HL-60/S4 treated with phorbol 12-myristate 13-acetate at 8.2 ng/mL for 4 days and 3 days (cell line): ENCODE measurements around the gene FUT1.
"Not testable (repeated sequence)": the region's sequence is repeated elsewhere in the genome, so short reads cannot be mapped to it uniquely, and the experiment has no call there.

ENCODE experiments used
- in situ Hi-C: fragments of 300-500 bp; cut with MboI; formaldehyde crosslinking; loops from 2 replicates; pipeline ENCODE4 v1.15.0; 2022; ENCODE audit warnings: low sequenced_read_pairs

The FUT1 gene

DNA sequence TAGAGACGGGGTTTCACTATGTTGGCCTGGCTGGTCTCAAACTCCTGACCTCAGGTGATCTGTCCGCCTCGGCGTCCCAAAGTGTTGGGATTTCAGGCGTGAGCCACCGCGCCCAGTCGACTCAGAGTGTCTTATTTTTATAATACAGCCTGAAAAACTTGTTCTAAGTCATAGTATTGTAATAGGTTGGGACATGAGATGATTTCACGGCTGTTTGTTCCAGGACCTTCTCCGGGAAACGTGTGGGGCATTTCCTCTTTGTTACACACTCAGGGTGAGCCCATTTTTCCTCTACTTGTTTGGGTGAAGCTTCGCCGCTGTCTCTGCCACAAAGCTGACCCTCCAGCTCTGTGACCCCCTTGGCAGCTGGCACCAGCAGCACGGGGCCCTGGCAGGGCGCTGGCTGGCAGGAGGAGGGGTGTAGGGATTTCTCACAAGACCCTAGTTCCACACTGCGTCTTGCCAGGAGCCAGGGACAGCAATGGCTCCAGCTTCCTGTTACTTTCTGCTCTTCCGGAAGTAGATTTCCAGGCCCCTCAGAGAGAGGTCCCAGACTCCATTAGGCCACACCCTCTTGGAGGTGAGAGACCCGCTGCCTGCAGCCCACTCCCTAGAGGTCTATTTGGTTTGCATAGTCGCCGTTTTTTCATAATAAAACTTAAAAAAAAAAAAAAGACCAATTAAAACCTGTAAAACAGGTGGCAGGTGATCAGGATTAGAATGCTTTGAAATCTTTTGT, 18.5 kb upstream of the FUT1 start:
- in situ Hi-C loops, result no loop called here

DNA sequence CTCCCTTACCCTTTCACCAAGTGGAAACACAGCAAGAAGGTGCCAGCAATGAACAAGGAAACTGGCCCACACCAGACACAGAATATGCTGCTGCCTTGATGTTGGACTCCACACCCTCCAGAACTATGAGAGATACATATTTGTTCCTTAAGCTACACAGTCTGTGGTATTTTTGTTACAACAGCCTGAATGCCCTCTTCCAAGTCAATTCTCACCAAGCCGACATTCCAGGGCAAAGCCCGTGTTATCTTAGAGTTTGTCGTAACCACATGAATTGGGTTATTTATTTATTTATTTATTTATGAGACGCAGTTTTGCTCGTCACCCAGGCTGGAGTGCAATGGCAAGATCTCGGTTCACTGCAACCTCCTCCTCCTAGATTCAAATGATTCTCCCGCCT, 17.8 kb upstream of the FUT1 start:
- in situ Hi-C loops, result no loop called here

DNA sequence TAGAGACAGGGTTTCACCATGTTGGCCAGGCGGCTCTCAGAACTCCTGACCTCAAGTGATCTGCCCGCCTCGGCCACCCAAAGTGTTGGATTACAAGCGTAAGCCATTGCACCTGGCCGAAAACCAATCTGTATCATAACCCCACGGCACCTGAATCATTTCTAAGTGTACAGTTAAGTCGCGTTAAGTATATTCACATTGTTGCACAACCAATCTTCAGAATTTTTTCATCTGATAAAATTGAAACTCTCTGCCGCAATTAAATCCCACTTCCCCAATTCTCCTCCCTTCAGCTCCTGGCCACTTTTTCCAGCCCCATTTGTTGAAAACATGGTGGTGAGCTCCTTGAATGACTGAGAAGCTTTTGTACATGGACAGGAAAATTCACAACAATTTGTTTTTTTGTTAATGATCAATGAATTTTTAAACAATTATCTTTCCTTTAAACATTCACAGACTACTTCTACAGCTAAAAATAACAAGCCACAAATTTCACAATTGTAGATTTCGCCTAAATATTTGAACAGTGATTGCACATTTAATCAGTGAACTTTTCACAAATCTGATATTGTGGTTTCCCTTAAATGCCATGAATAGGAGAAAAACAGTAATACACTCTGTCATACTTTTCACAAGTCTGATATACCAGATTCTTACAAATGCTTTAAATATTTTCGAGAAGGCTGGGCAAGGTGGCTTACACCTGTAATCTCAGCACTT, 16.7 kb upstream of the FUT1 start:
- in situ Hi-C loops, result no loop called here

DNA sequence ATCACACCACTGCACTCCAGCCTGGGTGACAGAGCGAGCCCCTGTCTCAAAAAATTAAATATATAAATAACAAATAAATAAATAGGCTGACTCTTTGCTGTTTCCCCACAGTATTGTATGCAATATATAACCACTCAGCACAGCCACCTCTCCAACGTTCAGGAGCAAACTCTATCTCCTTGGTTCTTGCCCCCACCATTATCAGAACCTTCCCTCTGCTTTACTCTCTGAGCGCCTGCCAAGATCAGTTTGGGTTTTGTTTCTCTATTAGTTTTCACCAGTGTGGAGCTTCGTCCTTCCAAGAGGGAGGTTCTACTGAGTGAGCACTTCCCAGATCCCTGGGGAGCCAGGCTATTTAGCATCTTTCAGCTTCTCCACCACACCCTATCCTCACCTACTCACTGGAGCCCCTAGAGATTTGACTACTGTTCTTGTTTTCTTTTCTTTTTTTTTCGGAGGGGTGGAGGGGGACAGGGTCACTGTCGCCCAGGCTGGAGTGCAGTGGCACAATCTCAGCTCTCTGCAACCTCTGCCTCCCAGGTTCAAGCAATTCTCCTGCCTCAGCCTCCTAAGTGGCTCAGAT, 15.8 kb upstream of the FUT1 start:
- in situ Hi-C loops, result not testable (repeated sequence)

DNA sequence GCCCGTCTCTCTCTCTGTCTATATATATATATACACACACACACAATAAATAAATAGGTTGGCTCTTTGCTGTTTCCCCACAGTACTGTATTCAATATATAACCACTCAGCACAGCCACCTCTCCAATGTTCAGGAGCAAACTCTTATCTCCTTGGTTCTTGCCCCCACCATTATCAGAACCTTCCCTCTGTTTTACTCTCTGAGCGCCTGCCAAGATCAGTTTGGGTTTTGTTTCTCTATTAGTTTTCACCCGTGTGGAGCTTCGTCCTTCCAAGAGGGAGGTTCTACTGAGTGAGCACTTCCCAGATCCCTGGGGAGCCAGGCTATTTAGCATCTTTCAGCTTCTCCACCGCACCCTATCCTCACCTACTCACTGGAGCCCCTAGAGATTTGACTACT, 13.4 kb upstream of the FUT1 start:
- in situ Hi-C loops, result not testable (repeated sequence)

DNA sequence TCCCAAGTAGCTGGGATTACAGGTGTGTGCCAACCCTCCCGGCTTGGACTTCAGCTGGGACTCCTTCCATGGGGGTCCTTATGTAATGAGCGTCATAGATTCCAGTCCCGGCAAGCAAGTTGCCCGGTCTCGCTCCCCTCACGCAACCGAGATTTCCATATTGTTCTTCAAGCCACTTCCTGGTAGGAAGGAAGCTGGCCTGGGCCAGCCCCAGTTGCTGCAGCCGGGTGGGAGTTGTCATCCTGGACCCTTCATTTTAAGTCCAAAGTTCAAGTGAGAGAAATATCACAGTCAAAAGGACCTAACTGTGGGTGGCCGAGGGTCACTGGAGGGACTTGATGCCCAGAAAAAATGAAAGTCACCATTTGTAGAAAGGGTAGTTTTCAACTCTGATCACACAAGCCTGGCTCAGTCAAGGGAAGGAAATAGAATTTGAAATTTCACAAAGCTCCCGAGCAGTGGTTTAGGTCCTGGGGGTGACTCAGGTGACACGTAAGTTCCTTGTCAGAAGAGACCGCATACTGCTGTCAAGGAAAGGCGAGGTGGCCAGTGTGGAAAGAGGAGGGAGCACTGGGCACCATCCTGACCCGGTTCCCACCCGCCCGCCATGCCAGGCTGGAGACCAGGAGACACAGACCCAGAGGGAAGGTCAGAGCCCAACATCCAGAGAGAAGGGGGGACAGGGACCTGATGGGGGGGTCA, 8.2 kb upstream of the FUT1 start:
- in situ Hi-C loops, result no loop called here

DNA sequence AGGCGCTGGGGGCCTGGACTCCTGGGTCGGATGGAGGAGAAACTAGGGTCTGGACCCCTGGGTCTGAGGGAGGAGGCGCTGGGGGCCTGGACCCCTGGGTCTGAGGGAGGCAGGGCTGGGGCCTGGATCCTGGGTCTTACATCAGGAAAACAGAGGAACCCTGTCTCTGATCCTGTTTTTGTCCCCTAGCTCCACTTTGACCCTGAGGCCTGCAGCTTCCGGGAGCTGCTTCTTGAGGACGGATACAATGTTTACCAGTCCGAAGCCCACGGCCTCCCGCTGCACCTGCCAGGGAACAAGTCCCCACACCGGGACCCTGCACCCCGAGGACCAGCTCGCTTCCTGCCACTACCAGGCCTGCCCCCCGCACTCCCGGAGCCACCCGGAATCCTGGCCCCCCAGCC, 5.3 kb upstream of the FUT1 start:
- in situ Hi-C loops, result no loop called here

DNA sequence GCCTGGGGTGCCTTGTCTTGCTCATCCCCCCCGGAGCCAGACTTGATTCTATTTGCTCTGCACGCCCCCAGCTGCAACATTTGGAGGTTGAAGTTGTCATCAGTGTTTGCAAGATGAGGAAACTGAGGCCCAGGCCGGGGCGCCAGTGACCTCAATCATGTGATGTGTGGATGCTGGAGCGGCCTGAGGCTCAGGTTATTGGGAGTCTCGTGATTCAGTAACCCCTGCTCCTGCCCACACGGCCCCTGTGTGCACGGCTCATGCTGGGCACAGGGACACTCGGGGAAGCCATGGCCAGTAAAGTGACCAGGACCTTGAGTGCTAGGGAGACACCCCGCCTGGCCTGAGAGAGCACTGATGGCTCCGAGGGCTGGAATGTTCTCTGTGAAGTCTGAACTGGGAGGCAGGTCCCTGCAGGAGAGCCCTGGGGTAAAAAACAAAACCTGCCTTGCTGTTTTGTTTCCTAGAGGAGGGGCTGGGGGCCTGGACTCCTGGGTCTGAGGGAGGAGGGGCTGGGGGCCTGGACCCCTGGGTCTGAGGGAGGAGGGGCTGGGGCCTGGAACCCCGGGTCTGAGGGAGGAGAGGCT, 4.7 kb upstream of the FUT1 start:
- in situ Hi-C loops, result no loop called here

DNA sequence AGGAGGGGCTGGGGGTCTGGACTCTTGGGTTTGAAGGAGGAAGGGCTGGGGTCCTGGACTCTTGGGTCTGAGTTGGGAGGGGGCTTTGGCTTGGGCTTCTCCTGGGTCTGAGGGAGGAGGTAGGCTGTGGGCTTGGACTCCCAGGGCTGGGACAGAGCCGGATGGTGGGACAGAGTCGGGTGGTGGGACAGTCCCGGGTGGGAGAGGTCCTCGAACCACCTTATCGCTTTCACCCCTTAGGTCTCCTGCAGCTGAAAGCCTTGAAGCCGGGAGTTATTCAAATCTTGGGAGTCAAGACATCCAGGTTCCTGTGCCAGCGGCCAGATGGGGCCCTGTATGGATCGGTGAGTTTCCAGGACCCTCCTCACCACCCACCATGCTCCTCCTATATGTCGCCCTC, 4.2 kb upstream of the FUT1 start:
- in situ Hi-C loops, result no loop called here

DNA sequence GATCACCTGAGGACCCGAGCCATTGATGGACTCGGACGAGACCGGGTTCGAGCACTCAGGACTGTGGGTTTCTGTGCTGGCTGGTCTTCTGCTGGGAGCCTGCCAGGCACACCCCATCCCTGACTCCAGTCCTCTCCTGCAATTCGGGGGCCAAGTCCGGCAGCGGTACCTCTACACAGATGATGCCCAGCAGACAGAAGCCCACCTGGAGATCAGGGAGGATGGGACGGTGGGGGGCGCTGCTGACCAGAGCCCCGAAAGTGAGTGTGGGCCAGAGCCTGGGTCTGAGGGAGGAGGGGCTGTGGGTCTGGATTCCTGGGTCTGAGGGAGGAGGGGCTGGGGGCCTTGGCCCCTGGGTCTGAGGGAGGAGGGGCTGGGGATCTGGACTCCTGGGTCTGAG, 3.8 kb upstream of the FUT1 start:
- in situ Hi-C loops, result no loop called here

DNA sequence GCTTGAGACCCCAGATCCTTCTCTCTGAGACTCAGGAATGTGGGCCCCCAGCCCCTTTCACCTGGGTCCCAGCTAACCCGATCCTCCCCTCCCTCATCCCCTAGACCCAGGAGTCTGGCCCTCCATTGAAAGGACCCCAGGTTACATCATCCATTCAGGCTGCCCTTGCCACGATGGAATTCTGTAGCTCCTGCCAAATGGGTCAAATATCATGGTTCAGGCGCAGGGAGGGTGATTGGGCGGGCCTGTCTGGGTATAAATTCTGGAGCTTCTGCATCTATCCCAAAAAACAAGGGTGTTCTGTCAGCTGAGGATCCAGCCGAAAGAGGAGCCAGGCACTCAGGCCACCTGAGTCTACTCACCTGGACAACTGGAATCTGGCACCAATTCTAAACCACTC, 3.3 kb upstream of the FUT1 start:
- in situ Hi-C loops, result no loop called here

DNA sequence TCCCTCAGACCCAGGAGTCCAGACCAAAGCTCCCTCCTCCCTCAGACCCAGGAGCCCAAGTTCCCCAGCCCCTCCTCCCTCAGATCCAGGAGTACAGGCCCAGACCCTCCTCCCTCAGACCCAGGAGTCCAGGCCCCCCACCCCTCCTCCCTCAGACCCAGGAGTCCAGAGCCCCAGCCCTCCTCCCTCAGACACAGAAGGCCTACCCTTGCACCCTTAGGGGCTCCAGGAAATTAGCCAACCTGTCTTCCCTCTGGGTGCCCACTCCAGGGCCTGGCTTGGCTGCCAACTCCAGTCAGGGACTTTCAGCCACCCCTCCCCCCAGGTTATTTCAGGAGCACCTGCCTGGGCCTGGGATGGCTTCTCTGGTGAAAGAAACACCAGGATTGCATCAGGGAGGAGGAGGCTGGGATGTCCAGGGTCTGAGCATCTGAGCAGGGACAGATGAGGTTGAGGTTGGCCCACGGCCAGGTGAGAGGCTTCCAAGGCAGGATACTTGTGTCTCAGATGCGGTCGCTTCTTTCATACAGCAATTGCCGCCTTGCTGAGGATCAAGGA, 2.7 kb upstream of the FUT1 start, which contains the start of gene FGF21:
Gene FGF21 (plus strand): TSS at position 441 of the 558 bp plus-strand sequence. CDS start 713 bp downstream, outside the sequence.
- in situ Hi-C loops, result no loop called here

DNA sequence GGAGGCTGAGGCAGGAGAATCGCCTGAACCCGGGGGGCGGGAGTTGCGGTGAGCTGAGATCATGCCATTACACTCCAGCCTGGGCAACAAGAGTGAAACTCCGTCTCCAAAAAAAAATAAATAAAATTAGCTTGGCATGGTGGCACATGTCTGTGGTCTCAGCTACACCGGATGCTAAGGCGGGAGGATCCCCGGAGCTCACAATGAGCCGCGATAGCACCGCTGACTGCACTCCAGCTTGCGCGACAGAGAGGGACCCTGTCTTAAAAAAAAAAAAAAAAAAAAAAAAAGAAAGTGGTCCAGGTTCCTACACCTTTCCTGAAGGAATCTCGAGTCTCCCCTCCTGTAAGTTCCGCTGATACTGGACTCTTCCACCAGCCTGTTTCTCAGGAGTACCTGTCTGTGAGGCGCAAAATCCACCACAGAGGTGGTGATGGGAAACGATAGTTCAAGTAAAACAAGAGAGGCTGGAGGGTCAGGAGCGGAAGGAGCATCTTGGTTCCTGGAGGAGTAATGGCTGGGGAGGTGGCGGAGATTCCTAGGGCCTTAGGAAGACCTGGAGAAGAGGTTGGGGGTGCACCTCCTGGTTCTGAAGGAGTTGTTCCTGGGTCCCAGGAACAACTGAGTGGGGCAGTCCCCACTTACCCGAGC, 471 bp downstream of the FUT1 start:
- in situ Hi-C loops, result no loop called here

DNA sequence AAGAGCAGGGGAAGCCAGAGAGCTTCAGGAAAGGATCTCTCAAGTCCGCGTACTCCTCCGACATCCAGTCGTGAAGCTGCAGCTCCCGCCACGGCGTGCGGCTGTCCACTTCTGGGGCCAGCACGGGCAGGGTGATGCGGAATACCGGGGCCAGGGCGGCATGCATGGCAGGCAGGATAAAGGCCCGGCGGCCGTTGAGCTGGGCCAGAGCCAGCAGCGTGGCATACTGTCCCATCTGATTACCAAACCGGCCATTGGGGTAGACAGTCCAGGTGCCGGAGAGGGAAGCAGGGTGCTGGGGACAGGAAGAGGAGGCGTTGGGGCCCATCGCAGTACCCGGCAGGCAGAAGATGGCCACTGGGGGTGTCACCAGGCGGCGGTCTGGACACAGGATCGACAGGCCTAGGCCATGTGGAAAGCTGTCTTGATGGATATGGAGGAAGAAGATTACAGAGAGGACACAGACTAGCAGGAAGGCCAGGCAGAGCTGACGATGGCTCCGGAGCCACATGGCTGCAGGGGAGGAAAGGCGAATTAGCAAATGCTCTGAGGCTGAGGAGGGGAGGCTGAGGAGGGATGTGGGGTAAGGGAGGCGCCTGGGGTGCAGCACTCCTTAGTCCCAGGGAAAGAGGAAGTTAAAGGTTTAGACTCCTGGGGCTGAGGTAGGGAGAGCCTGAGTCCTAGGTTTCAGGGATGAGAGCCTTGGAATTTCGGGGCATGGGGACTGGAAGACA, 1.5 kb downstream of the FUT1 start:
- in situ Hi-C loops, result no loop called here

DNA sequence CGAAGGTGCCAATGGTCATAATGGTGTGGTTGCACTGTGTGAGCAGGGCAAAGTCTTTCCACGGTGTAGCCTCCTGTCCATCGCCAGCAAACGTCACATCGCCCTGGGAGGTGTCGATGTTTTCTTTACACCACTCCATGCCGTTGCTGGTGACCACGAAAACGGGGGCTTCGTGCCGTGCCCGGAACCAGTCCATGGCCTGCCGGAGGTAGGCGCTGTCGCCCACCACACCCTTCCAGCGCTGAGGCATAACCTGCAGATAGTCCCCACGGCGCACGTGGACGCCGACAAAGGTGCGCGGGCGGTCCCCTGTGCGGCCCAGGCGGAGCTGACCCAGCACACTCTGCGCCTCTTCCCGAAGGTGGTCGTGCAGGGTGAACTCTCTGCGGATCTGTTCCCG, 2.1 kb downstream of the FUT1 start:
- in situ Hi-C loops, result no loop called here

DNA sequence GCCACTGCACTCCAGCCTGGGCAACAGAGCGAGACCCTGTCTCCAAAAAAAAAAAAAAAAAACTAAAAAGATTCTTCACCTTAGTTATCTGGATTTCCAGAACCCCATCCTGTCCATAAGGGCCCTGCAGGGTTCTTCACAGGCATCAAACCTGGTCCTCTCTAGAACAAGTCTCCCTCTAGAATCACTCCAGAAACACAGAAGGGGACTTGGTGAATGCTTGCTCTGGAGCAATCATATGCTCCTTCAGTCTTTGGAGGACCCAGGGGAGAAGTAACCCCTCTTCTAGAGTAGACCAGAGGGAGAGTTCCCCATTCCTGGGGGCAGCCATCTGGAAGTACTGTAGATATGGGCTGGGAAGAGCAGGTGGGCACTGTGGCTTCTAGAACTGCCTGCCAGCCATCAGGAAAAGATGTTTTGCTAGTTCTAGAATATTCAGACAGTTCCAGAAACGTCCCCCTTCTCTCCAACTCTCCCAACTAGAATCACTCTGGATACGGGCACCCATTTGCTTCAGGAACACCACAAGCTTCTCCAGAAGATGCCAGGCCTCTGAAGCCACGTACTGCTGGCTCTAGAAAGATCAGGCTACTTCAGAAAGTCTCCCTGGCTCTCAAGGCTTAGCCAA, 2.8 kb downstream of the FUT1 start:
- in situ Hi-C loops, result no loop called here

DNA sequence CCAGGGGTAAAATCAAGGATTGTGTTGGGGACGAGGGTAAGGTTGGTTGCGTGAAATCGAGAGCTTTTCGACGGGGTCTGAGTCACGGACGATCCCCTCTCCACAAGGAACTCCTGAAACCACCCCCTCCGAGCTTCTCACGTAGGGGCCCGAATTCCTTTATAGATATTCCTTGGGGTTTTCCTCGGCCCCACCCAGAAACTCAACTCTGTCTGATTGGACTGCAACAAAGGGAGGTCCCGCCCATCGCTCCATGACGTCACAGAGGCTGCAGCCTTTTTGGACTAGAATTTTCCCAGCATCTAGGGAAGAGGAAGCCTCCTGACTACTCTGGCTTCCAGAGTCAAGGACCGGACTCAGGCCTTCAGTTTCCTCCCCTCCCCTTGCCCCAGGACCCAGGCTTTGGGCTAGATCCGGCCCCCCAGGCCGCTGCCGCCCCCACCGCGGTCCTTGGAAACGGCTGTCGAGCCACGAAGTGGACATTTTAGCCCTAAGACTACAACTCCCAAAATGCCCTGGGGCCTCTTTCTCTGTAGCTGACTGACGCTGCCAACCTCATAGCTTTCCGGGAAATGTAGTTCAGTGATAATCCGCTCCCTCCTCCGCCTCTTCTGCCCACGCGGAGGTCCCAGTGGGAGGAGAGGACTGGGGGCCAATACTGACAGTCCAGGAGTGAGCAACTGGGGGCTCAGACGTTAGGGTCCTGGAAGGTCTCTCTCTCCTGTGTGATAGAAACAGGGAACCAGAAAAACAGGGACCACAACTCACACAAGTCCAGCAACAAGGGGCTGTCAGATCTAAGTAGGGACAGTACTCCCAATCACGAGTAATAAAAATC, 5.5 kb downstream of the FUT1 start, which contains the start of gene IZUMO1:
Gene IZUMO1 (minus strand): TSS at position 172 of the 838 bp plus-strand sequence. CDS start 1,050 bp downstream, outside the sequence.
- in situ Hi-C loops, result no loop called here

DNA sequence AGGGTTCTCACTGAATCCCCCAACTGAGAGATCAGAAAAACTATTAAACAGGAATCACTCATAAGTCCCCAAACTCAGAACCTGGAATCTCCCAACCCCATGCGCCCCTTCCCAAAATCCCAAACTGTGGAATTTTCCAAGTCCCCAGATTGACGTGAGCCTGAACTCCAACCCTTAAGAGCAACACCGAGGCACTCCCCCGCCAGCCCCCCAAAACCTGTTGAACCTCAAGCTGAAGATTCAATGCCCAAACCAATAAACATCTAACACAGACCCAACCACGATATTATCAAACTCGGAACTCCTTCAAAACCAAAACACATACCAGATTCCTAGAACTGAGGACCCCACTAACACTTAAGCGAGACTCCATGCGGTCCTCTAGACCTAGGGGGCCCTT, 6.3 kb downstream of the FUT1 start:
- in situ Hi-C loops, result no loop called here
